K562 (cell line): ENCODE measurements around the gene DIS3L2.

ENCODE experiments used
- CBX8 ChIP-seq: fragments of 200-600 bp; sonication (generic); IDR thresholded peaks from 2 replicates; pipeline ENCODE4 v1.6.1; 2012; ENCODE audit warnings: borderline replicate concordance, mixed run types, low read depth, mild to moderate bottlenecking, moderate library complexity, mixed read lengths, low read length, control low read depth, inconsistent platforms; ENCODE audit not compliant: poor library complexity, severe bottlenecking; ENCODE audit errors: extremely low read depth
- CHD2 ChIP-seq: IDR thresholded peaks from 2 replicates; pipeline ENCODE4 v1.6.1; 2011; ENCODE audit warnings: low read depth, low read length
- IRF1 ChIP-seq: sonication (generic); formaldehyde crosslinking; IDR thresholded peaks from 2 replicates; pipeline ENCODE4 v1.8.0; 2022; ENCODE audit warnings: missing genetic modification reagents, mild to moderate bottlenecking, borderline replicate concordance
- LEF1 ChIP-seq: fragments of 450-650 bp; IDR thresholded peaks from 2 replicates; pipeline ENCODE4 v1.6.1; 2016; ENCODE audit warnings: mild to moderate bottlenecking
- TCF7L2 ChIP-seq: fragments of 150-350 bp; IDR thresholded peaks from 2 replicates; pipeline ENCODE4 v1.6.1; 2016; ENCODE audit warnings: low read depth, mild to moderate bottlenecking, low read length, moderate library complexity
- ZNF121 ChIP-seq: sonication (generic); formaldehyde crosslinking; conservative IDR thresholded peaks from 2 replicates; pipeline ENCODE4 v1.8.0; 2022; ENCODE audit warnings: missing genetic modification reagents

DNA sequence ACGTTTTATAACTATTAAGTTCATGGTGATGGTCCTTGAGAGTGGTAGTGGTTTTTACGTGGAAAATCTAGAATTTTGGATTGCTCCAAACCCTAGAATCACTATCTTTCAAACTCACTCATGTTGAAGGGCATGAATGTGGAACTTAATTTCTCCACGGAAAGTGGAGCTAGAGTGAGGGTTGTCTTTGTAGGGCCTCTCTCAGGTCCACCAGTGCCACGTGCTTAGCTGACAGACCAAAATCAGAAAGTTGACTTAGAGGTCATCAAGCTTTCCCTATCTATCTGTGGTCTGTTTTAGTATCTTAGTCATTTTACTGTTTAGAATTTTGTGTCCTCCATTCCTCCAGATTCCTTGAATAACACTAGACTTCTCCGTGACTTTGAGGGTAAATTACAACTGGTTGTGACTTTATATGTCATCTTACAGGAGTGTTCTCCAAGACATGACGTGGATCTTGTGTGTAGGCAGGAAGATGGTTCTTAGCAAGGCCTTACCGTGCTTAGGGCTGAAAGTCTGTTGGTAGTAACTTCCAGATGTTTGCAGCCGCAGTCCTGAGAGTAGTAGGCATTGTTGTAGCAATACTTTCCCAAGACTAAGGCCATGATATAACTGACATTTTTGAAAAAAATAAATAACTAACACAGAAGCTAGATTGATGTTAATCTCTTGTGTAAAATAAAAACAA, 26.8 kb downstream of the DIS3L2 start:
- TF ChIP-seq CBX8 (no peak), TCF7L2 (no peak), CHD2 (no peak), IRF1 (CRISPR knock-in tag) (no peak), ZNF121 (CRISPR knock-in tag) (no peak), LEF1 (no peak)
